HG03439 (cell line): ENCODE results near the gene SLC18A2.
"Not testable (repeated sequence)": the region's sequence is repeated elsewhere in the genome, so short reads cannot be mapped to it uniquely, and the experiment has no call there.

ENCODE experiments used
- ATAC-seq: cut with Tn5 transposase; IDR thresholded peaks from one replicate; pipeline ENCODE4 v1.9.1; 2021; ENCODE audit warnings: mild to moderate bottlenecking, moderate library complexity; ENCODE audit not compliant: unreplicated experiment

SLC18A2 gene

DNA sequence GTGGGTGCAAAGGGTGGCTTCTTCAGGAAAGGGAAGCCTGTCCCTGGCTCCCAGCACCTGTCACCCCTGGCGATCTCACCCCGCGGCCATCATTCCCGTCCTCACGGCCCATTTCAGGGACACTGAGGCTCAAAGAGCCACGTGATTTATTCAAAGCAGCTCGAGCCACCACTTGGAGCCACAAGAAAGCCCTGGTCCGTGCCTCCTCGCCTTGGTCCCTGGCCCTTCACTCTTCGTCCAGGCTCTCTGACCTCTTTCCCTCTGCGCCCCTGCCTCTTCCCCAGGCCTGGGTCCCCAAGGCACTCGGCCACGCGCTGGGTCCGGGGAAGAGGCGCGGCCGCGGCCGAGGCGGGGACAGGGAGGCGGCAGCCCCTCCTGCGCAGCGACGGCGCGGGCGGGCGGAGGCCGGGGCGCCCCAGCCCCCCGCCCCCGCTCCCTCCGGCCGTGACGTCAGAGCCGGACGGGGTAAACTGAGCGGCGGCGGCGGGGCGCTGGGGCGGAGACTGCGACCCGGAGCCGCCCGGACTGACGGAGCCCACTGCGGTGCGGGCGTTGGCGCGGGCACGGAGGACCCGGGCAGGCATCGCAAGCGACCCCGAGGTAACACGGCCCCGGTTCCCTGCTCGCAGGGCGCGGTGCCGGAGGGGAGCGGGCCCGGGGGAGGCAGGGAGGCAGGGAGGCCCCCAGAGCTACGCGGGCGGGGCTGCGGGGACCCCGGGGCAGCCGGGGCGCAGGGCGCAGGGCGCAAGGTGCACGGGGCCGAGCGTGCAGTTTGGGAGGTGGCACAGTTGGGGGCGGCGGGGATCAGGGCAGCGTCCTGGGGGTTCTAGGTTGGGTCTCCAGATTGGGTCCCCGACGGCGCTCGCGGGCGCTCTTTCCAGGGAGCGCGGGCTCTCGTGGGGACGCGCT, at the start of gene SLC18A2:
SLC18A2 (plus strand) TSS at position 494 of the 909 bp plus-strand sequence. CDS start 580 bp downstream, outside the sequence.
- no peak for ATAC-seq

DNA sequence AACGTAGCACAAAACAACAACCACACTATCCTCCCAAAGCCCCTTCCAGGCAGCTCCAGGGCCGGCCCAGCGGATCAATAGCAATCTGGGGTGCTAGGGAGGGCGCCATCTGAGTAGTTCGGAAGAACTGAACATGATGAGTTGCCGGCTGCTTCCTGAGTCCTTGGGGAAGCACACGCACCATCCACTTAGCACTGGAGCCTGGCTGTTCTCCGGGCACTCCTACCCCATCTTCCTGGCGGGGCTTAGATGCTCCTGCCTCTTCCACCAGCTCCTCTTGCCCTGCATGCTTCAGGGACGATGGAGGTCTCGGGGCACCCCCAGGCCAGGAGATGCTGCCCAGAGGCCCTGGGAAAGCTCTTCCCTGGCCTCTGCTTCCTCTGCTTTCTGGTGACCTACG, 43.7 kb upstream of the SLC18A2 start, which contains the start of gene KCNK18:
KCNK18 (plus strand) TSS at position 301 of the 400 bp plus-strand sequence; CDS start at position 301, 0 bp downstream.
- no peak for ATAC-seq

DNA sequence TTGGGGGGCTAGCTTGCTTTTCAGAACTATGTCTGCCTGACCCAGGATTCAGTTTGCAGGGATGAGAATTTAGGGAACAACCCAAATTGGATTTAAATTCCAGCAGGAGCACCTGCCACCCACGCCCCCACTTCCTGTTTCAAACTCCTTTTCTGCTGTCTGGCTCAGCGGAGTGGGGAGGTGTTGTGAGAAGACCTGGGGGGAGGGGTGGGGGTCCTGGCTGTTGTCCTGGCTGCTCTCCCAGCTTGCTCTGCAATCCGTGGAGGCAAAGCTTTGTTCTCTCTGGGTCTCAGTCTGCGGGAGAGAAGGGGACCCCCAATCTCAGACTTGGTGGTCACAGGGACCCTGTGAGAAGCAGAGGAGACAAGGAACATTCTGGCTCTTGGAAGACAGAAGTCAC, 42.8 kb upstream of the SLC18A2 start:
- no peak for ATAC-seq

DNA sequence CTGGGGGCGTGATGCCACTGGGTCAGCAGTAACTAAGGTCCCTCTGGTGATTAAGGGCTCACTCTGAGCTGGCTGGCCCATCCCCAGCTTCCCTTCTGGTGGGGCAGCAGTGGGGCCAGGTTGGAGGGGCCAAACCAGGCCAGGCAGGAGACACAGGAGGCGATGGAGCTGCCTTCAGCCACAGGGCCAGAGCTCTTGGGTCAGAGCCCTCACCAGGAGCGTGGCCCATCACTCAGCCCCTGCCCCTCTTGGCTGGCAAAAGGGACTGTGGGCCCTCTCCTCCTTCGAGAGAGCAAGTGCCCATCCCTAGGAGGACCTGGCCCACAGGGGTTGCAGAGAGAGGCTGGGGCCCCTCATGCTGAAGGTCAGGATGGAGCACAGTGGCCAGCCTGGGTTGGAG, 39.1 kb upstream of the SLC18A2 start:
- ATAC-seq: no peak

DNA sequence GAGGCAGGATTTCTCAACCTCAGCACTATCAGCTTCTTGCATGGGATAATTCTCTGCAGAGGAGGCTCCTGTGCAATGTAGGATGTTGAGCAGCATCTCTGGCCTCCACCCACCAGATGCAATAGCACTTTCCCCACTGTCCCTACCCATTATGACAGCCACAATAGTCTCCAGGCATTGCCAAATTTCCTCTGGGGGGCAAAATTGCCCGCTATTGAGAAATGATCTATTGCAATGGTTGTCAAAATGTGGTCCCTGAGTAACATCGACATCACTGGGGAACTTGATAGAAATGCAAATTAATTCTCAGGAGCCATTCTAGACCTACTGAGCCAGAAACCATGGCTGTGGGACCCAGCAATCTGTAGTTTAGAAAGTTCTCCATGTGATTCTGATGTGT, 36.6 kb upstream of the SLC18A2 start:
- ATAC-seq: no peak

DNA sequence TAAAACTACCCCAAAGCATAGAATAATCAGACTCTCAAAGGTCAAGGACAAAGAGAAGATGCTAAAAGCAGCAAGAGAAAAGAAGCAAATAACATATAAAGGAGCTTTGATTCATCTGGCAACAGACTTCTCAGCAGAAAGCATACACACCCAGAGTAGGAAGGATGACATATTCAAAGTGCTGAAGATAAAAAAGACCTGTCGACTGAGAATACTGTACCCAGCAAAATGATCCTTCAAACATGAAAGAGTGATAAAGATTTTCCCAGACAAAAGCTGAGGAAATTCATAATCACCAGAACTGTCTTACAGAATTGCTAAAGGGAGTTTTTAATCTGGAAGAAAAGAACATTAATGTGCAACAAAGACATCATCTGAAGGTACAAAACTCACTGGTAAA, 28.7 kb upstream of the SLC18A2 start:
- ATAC-seq: no peak

DNA sequence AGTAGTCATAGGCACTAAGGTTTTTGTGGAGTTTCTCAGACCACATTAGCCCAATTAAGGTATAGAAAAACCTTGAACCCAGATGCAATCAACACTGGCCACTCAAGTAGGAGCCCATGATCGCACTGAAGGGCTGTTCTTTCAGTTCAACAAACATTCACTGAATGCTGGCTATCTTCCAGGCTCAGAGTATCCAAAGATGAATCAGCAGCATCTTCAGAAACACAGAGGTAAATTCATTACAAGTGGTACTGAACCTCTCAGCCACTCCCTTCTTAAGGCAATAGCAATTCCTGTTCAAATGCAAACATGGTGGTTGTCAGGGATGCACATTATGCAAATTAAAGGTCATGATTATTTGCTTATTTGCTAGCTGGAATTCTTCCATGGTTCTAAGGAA, 26.5 kb upstream of the SLC18A2 start:
- no peak for ATAC-seq

DNA sequence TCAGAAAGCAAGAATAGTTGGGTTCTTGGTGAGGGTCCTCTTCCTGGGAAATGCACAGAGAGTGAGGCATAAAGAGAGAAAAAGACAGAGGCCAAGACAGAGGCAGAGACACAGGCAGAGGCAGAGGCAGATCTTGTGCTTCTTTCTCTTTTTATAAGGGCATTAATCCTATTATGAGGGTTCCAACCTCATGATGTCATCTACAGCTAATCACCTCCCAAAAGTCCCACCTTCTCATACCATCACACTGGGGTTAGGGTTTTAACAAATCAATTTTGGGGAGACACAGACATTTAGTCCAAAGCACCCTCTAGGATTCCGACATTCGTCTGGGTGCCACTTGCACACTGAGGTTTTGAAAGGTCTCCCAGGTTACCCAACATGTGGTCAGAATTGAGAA, 25.8 kb upstream of the SLC18A2 start:
- ATAC-seq: no peak

DNA sequence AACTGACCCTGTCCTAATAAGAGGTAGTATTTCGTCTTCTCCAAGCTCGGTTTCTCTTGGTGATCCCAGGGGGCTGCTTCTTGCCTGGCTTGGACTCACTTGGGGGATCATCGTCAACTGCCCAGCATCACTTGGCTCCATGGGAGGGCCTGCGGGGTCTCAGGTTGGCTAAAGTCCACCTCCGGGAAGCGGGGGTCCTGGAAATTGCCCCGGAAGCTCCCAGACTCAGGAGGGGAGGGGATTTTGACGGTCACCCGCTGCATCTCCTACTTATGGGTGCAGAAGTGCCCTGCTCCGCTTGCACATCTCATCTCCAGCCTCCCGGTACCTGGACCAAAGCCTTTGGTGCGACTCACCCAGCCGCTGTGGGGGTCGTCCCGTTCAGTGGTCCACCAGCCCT, 24.9 kb upstream of the SLC18A2 start:
- no peak for ATAC-seq

DNA sequence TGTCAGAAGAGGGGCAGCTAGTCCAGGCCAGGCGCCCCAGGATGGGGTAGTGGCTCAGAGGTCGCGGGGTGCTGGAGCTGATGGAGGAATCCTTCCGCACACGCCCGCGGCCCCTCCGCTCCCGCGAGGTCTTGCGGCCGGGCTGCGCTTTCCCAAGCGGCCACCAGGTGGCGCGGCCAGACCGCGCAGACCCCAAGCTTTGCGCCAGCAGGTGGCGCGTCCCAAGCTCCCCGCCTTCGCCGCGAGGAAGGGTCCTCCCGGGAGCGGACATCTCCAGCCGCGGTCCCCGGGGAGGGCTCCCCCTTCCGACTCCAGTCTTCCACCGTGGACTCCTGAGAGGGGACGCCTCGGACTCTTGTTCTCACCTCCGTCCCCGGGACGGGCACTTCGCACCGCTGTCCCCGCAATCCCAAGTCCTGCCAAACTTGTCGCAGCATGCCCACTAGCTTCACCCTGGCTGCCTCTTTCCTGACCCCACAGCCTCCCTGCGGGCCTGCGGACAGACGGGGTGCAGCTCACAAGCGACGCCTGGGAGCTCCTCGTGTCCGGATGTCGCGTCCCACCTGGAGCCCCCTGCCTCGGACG, 24.2 kb upstream of the SLC18A2 start:
- ATAC-seq: peak; percentile 83

DNA sequence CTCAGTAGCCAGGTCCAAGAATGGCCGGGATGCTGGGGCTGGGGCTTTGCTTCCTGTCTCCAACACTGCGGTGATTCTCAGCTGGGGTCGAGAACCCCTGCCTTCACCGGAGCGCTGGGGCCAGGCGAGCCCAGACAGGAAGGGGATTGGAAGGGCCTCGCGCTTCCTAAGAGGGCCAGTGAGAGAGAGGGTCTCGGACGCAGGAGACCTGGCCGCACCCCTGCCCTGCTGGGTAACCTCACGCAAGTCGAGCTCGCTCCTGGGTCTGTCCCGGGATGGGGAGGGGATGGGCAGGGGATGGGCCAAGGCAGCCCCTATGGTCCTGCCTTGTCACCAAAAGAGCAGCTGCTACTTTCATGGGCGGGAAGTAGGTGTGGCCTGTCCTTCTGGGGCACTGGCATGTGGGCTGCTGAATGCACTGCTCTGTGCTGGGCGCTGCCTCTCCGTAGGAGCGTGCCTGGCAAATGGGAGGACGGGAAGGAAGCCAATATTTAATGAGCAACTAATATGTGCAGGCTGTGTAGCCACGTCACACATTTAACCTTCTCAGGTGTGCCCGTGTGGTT, 23.6 kb upstream of the SLC18A2 start:
- peak; percentile 26 for ATAC-seq

DNA sequence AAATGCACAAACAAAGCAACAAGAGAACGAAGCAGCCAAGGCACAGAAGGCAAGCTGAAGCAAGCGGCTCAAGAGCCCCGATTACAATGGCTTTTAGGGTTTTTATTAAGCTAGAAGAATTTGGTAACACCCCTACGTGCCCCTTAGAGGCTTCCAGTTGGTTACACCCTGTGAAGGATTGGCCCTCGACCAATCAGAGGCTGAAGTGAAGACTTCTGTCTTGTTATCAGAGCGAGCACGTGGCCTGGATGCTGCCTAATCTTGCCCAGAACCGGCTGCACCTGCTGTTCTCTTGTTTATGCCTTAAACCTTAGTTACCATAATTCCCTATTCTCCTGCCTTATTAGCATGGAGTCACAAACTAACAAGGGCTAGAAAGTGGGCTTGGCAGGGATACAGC, 22.3 kb upstream of the SLC18A2 start:
- ATAC-seq: no peak

DNA sequence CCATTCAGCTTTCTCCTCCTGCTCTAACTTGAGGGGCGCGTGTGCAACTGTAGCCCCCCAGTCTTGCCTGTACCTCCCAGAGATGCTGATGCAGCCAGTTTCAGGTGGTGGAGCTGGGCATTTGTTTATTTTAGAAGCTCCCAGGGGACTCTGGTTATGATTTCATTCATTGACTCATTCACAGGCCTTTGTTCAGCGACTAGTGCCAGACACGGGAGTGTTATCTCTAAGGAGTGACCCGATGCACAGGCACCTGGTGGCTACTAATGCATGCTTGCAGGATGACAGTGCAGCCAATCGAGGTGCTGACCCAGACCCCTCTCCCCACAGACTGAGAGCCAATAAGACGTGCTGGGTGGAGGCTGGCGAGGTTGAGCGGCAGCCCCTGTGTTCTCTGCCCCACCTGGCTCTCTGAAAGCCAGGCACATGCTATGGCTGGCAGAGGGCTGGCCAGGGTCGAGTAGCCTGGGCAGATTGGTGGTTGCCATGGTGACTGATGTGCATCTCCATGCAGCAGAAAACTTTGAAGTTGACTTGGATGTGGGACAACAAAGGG, 19.7 kb upstream of the SLC18A2 start:
- ATAC-seq: no peak

DNA sequence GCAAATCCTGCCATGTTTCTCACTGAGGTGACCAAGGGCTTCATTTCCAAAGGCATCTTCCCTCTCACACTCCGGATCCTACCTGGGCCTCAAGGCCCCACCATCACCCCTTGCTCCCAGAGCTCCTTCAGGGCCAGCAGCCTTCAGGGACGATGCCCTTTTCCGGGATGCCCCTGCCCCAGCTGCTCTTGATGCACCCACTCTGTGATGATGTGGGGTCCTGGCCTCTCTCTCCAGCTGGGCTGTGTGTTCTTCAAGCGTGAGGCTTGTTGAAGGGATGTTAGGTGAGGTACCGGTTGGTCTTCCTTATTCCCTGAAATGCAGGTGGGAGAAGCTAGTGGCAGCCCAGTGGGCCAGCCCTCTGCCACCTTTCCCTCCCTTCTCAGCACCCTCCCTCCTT, 18.4 kb upstream of the SLC18A2 start:
- no peak for ATAC-seq

DNA sequence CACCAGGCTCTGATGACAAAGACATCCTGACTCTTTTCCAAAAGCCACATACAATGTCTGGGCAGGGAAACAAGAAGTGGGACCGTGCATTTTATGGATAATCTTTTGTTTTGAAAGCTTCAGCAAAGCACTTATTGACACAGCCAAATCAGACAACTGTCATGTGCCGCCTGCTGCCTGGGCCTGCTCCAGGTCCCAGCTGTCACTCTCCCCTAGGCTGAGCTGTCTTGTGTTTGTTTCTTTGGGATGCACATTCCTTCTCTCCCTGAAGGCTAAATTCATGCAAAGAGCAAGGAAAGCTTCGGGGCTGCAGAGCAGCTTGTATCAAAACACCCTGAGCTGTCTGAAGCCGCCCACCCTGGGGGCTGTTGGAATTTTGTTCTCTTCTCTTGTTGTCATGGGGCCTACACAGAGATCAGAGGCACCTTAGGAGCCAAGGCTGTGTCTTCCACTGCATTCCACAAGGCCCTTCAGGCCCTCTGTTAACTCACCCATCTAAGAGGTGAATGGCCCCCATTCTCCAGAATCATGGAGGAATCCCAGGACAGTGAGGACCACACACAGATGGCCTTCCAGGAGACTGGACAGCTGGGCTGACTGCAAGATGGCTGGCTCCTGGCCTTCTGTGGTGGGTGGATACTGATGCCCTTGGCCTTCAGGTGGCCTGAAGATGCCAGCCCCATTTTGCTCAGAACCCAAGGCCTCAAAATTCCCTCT, 17.8 kb upstream of the SLC18A2 start:
- no peak for ATAC-seq

DNA sequence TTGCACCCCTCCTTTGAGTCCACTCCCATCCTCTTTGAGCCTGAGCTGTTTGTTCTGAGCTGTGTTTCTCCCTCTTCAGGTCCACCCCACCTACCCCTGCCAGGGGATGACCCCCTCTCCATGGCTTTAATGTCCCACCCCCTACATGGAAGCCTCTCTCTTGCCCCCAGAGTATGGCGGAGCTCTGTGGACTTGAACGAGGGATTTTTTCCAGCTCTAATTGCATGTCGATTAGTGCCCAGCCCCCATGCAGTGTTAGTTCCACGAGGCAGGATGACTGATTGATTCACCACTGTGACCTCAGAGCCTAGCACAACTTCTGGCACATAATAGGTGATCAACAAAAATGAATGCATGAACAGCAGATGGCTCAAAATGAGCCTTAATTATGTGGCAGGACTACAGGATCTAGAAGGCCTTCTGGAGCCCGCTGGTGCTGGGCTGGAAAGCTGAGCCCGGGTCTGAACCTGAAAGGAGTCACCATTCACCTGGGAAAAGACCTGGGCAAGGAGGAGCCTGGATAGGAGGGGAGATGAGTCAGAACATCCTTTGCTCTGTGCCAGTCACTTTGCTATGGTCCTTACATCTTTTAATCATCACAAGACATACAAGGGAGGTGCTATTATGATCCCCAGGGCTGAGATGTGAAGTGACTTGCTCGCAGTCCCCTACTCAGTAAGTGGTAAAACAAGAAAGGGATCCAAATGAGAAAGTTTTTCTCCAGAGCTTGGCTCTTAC, 17.1 kb upstream of the SLC18A2 start:
- no peak for ATAC-seq

DNA sequence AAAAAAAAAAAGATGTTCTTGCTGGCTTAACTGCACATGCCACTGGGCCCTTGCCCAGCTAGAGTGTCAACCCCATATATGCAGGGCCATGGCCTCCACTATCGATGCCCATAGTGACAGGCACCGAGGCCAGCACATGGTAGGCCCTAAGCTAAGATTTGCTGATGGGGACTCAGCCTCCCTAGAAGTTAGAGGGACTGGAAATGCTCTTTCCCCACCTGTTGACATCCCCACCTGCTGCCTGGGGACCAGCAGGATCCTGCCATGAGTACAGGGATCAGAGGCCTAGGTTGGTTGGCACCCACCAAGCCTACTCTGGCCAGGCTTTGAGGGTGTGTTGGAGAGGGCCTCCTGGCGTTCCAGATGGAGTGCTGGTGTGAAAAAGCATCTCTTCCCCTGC, 16.0 kb upstream of the SLC18A2 start:
- ATAC-seq: no peak

DNA sequence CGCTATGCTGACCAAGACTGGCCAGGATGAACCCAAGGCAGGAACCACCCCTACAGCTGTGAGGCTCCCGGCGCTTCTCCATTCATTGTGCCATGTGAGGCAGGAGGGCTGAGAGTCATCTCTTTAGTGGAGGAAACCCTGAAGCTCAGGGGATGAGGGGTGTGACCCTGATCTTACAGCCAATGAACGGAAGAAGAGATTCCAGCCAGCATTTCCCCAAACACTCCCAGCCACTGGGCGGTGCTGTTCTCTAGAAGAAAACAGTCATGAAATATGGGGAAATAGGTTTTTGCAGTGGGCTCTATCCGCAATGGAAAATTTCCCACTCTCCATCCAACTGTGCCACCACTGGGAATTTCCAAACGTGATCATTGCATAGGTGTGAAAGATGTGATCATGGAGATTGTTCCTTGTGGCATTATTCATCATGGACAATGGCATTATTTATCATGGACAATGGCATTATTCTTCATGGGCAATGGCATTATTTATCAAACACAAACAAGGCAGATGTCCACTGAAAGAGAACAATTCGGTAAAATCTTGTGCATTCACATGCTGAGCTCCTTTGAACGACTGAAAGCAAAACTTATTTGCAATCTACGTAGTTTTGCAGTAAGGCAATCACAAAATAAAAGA, 14.0 kb upstream of the SLC18A2 start:
- ATAC-seq: no peak

DNA sequence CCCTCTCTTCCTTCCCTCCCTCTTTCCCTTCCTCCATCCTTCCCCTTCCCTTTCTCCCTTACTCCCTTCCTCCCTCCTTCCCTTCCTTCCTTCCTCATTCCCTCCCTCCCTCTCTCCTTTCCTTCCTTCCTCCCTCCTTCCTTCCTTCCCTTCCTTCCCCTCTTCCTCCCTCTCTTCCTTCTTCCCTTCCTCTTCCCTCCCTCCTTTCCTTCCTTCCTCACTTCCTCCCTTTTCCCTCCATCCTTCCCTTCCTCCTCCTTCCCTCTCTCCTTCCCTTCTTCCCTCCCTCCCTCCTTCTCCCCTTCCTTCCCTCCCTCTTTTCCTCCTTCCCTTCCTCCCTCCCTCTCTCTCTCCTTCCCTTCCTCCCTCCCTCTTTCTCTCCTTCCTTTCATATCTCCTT, 12.7 kb upstream of the SLC18A2 start:
- no peak for ATAC-seq

DNA sequence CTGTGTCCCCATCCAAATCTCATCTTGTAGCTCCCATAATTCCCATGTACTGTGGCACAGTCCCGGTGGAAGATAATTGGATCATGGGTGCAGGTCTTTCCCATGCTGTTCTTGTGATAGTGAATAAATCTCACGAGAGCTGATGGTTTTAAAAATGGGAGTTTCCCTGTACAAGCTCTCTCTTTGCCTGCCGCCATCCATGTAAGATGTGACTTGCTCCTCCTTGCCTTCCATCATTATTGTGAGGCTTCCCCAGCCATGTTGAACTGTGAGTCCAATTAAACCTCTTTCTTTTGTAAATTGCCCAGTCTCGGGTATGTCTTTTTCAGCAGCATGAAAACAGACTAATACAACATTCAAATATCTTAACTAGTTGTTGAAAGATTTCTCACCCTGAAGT, 10.8 kb upstream of the SLC18A2 start:
- ATAC-seq: not testable (repeated sequence)
